Stimulated activated CD8-positive, alpha-beta memory T cell treated with anti-CD3 and anti-CD28 coated beads, Interleukin-12 subunit alpha, Interleukin-12 subunit beta, amount 100 ng/mL, for 1 hour (primary cell): ENCODE measurements around the gene TTL.
A peak's percentile ranks its signal among the peaks of the same experiment; 100 is the strongest.

Experiments
- DNase-seq: peaks from one replicate; pipeline ENCODE4 v3.0.0-alpha.2; 2020; ENCODE audit warnings: low read depth

Gene TTL

DNA sequence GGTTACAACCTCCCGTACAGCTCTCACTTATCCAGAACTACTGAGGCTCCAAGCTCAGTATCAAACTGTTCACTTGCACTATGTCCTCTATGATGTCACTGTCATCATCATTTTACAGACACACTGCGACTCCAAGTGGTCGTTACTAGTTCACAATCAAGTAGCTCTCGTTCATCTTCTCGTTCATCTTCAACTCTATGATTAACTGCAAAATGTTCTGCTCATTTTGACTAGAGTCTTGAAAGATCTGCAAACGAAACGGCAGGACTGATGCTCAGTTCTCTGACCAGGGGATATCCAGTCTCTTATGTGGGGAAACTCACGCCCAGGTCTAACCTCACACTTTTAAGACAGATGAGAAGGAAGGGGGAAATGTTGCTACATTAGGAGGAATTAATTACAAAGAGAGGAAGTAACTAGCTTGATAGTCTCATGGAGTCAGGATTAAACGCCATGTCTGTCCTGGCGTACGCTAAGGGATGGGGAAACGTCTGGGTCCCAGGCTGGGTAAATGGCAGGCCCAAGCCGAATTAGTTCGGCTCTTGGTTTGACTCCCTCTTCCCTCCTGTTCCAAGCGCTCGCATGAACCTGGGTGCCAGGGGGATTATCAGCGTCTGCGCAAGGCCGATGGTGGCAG lies 101.7 kb downstream of the TTL start:
- DNase-seq: no peak

DNA sequence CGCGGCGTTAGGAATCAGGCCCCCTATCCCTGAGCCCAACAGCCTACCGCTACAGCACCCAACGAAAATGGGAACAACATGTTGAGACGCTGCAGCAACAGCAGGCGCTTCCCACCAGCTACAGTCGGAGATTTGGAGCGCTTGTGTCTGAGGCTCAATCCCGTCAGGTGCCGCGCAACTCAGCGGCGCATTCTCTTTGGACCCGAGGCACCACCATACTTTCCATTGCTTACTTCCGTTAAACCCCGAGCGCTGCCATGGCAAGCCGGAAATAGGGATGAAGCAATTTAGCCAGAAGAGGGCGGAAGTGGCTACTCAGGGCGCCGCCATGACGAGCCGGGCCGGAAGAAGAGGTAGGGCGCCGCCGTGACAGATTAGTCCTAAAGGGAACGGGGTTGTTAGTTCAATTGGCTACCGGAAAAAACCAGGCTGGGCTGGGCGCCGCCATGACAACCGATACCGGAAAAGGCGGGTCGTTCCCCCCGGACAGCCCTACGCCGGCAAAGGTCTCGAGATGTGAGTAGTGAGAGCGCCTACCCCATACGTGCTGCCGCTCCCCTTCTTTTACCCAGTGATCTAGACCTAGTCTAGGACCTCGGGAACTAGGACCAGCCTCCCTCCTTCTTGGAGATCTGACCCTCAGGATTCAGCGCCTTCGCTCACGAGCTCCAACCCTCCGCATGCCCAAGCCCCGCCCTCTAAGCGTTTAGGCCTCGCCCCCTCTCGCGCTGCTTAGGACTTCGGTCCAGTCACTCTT lies 102.4 kb downstream of the TTL start, which contains the start of gene CHCHD5:
Gene CHCHD5, plus strand, starts transcription at position 476 of the 757 bp plus-strand sequence. Its CDS starts 39 bp downstream, at position 515.
- peak; percentile 87 for DNase-seq

GRCh38 chr2:112584891-112585250 lies 102.9 kb downstream of the TTL start:
- no peak for DNase-seq

- no peak for DNase-seq
These were observed 103.4 kb downstream of the TTL start for GRCh38 chr2:112585400-112585799.

DNA sequence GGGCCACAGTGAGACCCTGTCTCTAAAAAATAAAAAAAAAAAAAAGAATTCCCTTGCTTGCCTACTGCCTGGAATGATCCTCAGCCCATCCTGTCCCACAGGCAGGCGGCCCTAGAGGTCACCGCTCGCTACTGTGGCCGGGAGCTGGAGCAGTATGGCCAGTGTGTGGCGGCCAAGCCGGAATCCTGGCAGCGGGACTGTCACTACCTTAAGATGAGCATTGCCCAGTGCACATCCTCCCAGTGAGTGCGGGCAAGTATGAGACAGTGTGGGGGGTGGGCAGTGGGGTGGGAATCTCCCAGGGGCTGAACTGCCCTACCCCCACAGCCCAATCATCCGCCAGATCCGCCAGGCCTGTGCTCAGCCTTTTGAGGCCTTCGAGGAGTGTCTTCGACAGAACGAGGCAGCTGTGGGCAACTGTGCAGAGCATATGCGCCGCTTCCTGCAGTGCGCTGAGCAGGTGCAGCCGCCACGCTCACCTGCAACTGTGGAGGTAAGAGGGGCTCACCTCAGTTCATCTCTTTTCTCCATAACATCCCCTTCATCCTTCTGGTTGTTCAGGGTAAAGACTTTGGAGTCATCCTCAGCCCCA lies 104.0 kb downstream of the TTL start:
- no peak for DNase-seq

DNA sequence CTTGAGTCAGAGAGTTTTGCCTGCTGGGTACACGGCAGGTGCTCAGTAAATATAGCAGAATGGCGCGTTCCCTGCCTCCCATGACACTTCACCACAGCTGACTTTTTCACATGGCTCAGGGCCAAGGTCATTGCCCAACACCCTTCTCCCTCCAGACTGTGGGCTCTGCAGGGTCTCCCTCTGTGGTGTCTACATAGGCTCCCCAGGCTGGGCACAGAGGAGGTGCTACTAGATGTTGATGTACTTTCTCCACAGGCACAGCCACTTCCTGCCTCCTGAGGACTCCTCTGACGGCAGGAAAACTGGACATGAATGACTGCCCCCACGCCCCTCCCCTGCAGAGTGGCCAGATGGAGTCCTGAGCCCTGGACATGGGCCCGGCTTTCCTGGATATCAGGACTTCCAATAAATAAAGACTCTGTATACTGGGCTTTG lies 106.7 kb downstream of the TTL start:
- no peak for DNase-seq
